ENCODE data around the gene OR52B6.
"Not testable (repeated sequence)": the region's sequence is repeated elsewhere in the genome, so short reads cannot be mapped to it uniquely, and the experiment has no call there.

Gene OR52B6

DNA sequence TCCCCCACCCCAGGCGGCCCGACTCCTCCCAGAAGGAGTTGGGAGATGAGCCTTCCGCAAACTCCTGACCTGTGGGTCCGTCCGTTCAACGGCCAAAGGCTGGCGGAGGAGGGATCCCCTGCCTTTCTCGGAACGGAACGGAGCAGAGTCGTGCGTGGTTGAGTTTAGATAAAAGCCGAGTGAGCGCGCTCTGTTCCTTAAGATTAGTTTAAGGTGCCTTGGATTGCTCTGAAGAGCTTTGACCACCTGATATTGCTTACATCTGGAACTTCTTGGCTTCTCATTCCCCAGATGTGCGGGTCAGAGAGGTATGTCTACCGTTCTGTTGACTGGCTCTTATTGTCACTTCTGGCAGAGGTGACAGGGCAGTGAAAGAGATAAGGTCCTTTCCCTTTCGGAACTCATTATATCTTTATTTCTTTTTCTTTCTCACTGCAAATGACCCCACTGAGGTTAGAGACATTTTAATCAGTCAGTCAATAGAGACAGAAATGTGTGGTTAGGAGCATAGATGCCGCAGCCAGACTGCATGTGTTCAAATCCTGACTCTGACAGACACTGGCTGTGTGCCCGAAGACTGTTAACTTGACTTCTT, 16.0 kb downstream of the OR52B6 start, which contains the start of gene TRIM6:
Gene TRIM6, plus strand, starts transcription at position 31 of the 595 bp plus-strand sequence. Its CDS starts 261 bp downstream, at position 292.
- DNase-seq (ENCODE audit: low spot score): no peak

GRCh38 chr11:5597953-5598352, 17.3 kb downstream of the OR52B6 start:
- no peak for DNase-seq (ENCODE audit: low spot score)

- peak; percentile 66 for DNase-seq (ENCODE audit: low spot score)
Measured at GRCh38 chr11:5600374-5600851, 19.7 kb downstream of the OR52B6 start.

DNA sequence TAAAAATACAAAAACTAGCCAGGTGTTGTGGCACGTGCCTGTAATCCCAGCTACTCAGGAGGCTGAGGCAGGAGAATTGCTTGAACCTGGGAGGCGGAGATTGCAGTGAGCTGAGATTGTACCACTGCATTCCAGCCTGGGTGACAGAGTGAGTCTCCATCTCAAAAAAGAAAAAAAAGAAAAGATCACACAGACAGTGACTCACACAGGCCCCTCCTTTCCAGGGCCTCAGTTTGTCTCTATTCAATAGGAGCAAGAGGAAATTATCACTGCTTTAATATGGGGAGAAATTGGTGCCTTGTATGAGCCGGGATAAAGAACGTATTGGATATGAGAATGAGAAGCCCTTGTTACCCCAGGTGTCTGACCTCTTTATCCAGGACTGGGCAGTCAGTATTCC, 22.1 kb downstream of the OR52B6 start:
- not testable (repeated sequence) for DNase-seq (ENCODE audit: low spot score)

- DNase-seq (ENCODE audit: low spot score): no peak
Measured at GRCh38 chr11:5603326-5603725, 22.6 kb downstream of the OR52B6 start.

DNA sequence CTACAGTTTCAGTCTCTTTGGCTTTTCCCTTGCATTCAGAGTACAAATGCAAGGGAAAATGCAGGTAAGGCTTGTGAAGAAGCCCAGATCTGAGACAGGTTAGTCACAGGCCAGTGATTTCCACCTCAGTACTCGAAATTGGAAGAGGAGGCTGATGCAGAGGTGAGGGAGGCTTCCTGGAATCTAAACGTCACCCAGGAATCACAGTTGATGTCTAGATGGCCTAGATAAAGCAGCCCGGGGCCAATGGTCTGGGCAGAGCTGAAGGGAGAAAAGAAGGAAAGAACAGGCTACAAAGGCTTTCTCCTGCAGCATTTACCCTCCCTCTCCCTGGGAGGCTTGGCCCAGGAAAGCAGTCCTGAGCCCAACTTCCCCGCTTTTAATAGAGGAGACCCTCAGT, 24.2 kb downstream of the OR52B6 start:
- no peak for DNase-seq (ENCODE audit: low spot score)

- DNase-seq (ENCODE audit: low spot score): no peak
Measured at GRCh38 chr11:5605849-5606248, 25.2 kb downstream of the OR52B6 start.

DNA sequence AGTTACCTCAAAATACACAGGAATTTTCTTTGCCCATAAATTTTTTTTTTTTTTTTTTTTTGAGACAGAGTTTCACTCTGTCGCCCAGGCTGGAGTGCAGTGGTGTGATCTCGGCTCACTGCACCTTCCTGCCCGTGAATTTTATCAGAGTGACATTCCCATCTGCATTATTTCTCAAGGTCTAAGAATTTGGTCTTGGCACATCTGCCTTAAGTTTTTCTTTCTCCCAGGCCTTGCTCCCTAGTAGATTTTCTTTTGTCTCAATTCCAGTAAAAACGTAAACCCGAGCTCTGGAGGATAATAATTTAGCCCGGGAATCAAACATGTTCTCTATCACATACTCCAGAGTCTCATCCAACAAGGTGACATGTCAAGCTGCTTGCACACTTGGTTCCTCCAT, 28.1 kb downstream of the OR52B6 start:
- DNase-seq (ENCODE audit: low spot score): no peak

DNA sequence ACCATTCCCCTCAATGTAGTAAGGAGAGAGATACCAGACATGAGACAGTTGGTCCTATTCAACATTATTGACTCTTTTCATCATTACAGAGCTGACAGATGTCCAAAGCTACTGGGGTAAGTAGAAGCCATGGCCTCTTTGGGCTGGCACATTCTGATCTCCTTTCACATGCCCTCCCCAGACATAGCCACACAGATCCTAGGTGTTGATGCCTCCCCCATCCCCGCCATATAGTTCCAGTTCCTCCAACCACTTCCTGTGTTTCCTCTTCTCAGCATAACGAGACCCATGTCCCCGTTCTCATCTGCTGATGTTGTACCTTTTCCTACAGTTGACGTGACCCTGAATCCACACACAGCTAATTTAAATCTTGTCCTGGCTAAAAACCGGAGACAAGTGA, 29.8 kb downstream of the OR52B6 start:
- no peak for DNase-seq (ENCODE audit: low spot score)

GRCh38 chr11:5611627-5612026, 30.9 kb downstream of the OR52B6 start:
- no peak for DNase-seq (ENCODE audit: low spot score)

DNA sequence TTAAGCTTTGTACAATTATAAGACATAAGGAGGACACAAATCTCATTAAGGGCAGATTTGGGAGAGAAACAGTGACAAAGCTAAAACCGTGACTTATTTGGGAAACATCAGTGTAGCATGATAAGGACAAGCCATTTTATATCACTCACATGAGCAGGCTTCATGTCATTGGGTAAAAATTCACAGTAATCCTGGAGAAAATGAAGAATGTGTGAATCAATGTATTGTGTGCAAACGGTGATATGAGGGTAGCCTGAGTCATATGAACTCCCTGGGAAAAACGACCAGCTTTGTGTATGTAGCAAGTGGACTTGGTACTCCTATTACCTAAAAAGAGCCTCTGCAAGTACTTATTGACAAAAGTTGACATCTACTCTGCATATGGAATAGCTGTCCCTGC, 38.1 kb downstream of the OR52B6 start:
- no peak for DNase-seq (ENCODE audit: low spot score)

DNA sequence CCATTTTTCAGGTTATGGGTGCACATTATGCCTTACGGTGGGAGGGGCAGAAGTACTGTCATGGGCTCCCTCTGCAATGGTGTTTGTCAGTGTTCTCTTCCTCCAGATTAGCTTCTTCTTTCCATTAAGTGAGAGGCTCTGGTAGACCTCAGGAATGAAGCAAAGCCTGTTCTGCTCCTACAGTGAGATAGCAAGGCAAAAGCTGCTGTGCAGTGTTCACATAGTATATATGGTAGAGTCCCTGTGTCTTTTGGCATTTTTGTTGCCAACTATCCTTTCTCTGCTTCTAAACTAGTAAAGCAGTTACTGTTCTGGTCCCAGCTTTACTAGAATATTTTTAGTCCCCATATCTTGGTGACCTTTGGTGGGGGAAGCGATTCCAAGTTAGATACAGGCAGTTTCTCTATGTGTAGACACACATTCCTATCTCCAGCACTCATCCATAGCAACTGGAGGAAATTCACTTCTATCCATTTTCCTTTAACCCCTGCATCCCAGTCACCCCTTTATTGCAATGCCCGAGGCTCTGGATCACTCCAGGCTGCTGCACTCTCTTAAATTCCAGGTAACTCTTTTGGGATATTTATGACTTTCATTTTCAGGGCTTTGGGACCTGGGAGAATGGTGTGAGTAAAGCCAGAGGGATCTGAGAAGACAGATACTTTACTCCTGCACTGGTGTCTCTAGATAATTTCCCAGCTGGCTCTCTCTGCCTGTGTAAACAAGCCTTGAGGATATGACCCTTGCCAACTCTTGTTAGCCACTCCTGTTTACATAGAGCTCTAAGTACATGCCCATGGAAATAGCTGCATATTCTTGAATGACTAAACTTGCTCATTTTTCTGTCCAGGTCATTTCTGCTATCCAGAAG, 40.2 kb downstream of the OR52B6 start:
- DNase-seq (ENCODE audit: low spot score): no peak

GRCh38 chr11:5621580-5621979, 40.9 kb downstream of the OR52B6 start:
- no peak for DNase-seq (ENCODE audit: low spot score)

DNA sequence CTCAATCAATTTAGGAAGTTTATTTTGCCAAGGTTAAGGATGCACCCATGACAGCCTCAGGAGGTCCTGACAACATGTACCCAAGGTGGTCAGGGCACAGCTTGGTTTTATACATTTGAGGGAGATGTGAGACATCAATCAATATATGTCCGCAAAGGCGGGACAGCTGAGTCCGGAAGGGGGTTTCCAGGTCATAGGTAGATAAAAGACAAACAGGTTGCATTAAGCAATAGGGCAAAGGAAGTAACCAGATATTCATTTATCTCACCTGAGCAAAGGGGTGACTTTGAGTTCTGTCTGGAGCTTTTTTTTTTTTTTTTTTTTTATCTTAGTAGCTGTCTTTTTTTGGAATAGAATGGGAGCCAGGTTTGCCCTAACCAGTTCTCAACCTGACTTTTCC, 42.1 kb downstream of the OR52B6 start:
- no peak for DNase-seq (ENCODE audit: low spot score)

DNA sequence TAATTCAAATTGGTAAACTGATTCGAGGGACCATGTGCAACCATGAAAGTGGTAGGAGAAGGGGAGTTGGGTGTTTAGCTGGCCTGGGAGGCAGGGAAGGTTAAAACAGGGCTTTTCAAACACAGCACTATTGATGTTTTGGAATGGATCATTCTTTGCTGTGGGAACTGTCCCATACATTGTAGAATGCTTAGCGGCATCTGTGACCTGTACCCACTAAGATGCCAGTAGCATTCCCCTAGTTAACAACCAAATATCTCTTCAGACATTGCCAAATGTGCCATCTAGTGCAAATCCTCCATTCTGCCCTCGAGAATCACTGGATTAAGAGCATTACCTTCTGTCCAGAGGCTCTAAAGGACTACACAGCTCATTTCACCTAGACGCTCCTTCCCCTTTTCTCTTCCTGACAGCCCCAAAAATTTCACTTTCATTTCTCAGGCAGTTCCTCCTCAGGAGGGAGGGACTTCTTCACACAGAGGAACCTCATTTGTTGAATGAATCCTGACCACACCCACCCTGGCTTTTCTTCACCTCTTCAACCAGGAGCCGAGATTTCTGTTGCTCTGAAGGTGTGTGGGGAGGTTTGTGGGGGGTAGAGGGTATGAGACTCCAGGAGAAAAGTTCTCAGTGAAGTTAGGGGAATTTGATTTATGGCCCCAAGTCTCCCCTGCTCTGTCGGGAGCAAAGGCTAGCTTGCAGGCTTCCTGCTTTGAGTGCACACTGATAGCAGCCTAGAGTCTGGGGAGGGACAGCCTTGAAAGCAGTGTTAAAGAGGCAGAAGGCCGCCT, 44.0 kb downstream of the OR52B6 start, which contains the start of gene TRIM34:
Gene TRIM34, plus strand, starts transcription at position 513 of the 791 bp plus-strand sequence. CDS start 7,331 bp downstream, outside the sequence.
- peak; percentile 59 for DNase-seq (ENCODE audit: low spot score)

GRCh38 chr11:5625281-5625680, 44.6 kb downstream of the OR52B6 start:
- no peak for DNase-seq (ENCODE audit: low spot score)

GRCh38 chr11:5626196-5626595, 45.5 kb downstream of the OR52B6 start:
- DNase-seq (ENCODE audit: low spot score): no peak

GRCh38 chr11:5631417-5631816, 50.7 kb downstream of the OR52B6 start:
- DNase-seq (ENCODE audit: low spot score): no peak
